HEK293T (cell line): Measurements from ENCODE around the gene RABEPK.

Source experiments
- CTCF ChIA-PET: fragments of 350-600 bp; formaldehyde crosslinking; extraction: SDS; loops from one replicate; lab custom pipeline; 2021; ENCODE audit warnings: antibody characterized with exemption, inconsistent platforms; lab: Yijun Ruan, JAX
- POLR2A ChIA-PET: fragments of 350-600 bp; formaldehyde crosslinking; extraction: SDS; loops from one replicate; lab custom pipeline; 2020; ENCODE audit warnings: antibody characterized with exemption, inconsistent platforms; lab: Yijun Ruan, JAX
- DNase-seq: peaks from one replicate; pipeline ENCODE4 v3.0.0; 2012; ENCODE audit warnings: mixed read lengths; ENCODE audit errors: extremely low spot score
- ARNT ChIP-seq: fragments of 450-650 bp; IDR thresholded peaks from 2 replicates; pipeline ENCODE4 v1.6.1; 2017; ENCODE audit warnings: mild to moderate bottlenecking
- BHLHE40 ChIP-seq: fragments of 450-650 bp; IDR thresholded peaks from 2 replicates; pipeline ENCODE4 v1.6.1; 2016; ENCODE audit warnings: mild to moderate bottlenecking, moderate library complexity, borderline replicate concordance
- CTBP1 ChIP-seq: fragments of 450-650 bp; IDR thresholded peaks from 2 replicates; pipeline ENCODE4 v1.6.1; 2016; ENCODE audit warnings: borderline replicate concordance
- ELF4 ChIP-seq: fragments of 450-650 bp; IDR thresholded peaks from 2 replicates; pipeline ENCODE4 v1.6.1; 2017; ENCODE audit warnings: antibody characterized with exemption
- FOXA1 ChIP-seq: fragments of 450-650 bp; IDR thresholded peaks from 2 replicates; pipeline ENCODE4 v1.6.1; 2016; ENCODE audit warnings: mild to moderate bottlenecking
- FOXK2 ChIP-seq: fragments of 450-650 bp; IDR thresholded peaks from 2 replicates; pipeline ENCODE4 v1.6.1; 2016; ENCODE audit warnings: mild to moderate bottlenecking
- FOXM1 ChIP-seq: fragments of 450-650 bp; IDR thresholded peaks from 2 replicates; pipeline ENCODE4 v1.6.1; 2017; ENCODE audit warnings: mild to moderate bottlenecking, borderline replicate concordance
- HDGF ChIP-seq: fragments of 450-650 bp; IDR thresholded peaks from 2 replicates; pipeline ENCODE4 v1.6.1; 2017; ENCODE audit warnings: antibody characterized with exemption, borderline replicate concordance
- L3MBTL2 ChIP-seq: fragments of 450-650 bp; conservative IDR thresholded peaks from 2 replicates; pipeline ENCODE4 v1.6.1; 2016; ENCODE audit warnings: mild to moderate bottlenecking
- LEF1 ChIP-seq: fragments of 450-650 bp; IDR thresholded peaks from 2 replicates; pipeline ENCODE4 v1.6.1; 2017; ENCODE audit warnings: mild to moderate bottlenecking, borderline replicate concordance
- NFRKB ChIP-seq: fragments of 450-650 bp; IDR thresholded peaks from 2 replicates; pipeline ENCODE4 v1.6.1; 2016; ENCODE audit warnings: mild to moderate bottlenecking, moderate library complexity
- PKNOX1 ChIP-seq: fragments of 450-650 bp; IDR thresholded peaks from 2 replicates; pipeline ENCODE4 v1.6.1; 2016
- SP1 ChIP-seq: fragments of 450-650 bp; IDR thresholded peaks from 2 replicates; pipeline ENCODE4 v1.6.1; 2017
- SUZ12 ChIP-seq: fragments of 450-650 bp; IDR thresholded peaks from 2 replicates; pipeline ENCODE4 v1.6.1; 2016; ENCODE audit warnings: mild to moderate bottlenecking
- TARDBP ChIP-seq: fragments of 450-650 bp; IDR thresholded peaks from 2 replicates; pipeline ENCODE4 v1.6.1; 2016
- ZNF384 ChIP-seq: fragments of 450-650 bp; IDR thresholded peaks from 2 replicates; pipeline ENCODE4 v1.6.1; 2016

Gene RABEPK

GRCh38 chr9:125280945-125281344 is 80.6 kb downstream of the RABEPK start:
- TF ChIP-seq TARDBP (no peak), PKNOX1 (no peak), FOXM1 (no peak), ELF4 (no peak), HDGF (no peak), BHLHE40 (no peak), FOXK2 (no peak), L3MBTL2 (no peak), CTBP1 (no peak), FOXA1 (no peak), ZNF384 (no peak), LEF1 (no peak), SP1 (no peak), NFRKB (no peak), SUZ12 (no peak), ARNT (no peak)
- DNase-seq: no peak
- ChIA-PET CTCF (no interaction called here), POLR2A (no interaction called here)
